NOMO-1 (cell line): ENCODE measurements around the gene ZNF346.

Experiments
- DNase-seq, 2 experiments: peaks; one replicate each; lab custom pipeline; 2025; ENCODE audit not compliant: unreplicated experiment in 2 of 2; lab: John Stamatoyannopoulos, UW

ZNF346 gene

GRCh38 chr5:177092178-177093081, 69.9 kb downstream of the ZNF346 start:
- DNase-seq: no peak

- DNase-seq: no peak
These were observed 70.7 kb downstream of the ZNF346 start for GRCh38 chr5:177093082-177093712.

- no peak for DNase-seq
These were observed 71.3 kb downstream of the ZNF346 start for GRCh38 chr5:177093803-177094202.

GRCh38 chr5:177094224-177095087, 72.0 kb downstream of the ZNF346 start:
- DNase-seq: no peak

GRCh38 chr5:177095088-177095669, 72.7 kb downstream of the ZNF346 start:
- DNase-seq: no peak

GRCh38 chr5:177096162-177097015, 73.9 kb downstream of the ZNF346 start:
- DNase-seq: no peak

GRCh38 chr5:177097016-177097985, 74.8 kb downstream of the ZNF346 start:
- no peak for DNase-seq

GRCh38 chr5:177098120-177098469, 75.6 kb downstream of the ZNF346 start:
- no peak for DNase-seq

GRCh38 chr5:177098470-177099141, 76.1 kb downstream of the ZNF346 start:
- DNase-seq: no peak

- no peak for DNase-seq
These were observed 77.1 kb downstream of the ZNF346 start for GRCh38 chr5:177099422-177100093.

- no peak for DNase-seq
These were observed 78.2 kb downstream of the ZNF346 start for GRCh38 chr5:177100714-177101121.

- DNase-seq: no peak
These were observed 81.2 kb downstream of the ZNF346 start for GRCh38 chr5:177103523-177104253.

- no peak for DNase-seq
These were observed 83.4 kb downstream of the ZNF346 start for GRCh38 chr5:177105691-177106476.

GRCh38 chr5:177107159-177107558, 84.7 kb downstream of the ZNF346 start:
- DNase-seq: no peak

- DNase-seq: no peak
These were observed 87.3 kb downstream of the ZNF346 start for GRCh38 chr5:177109810-177110209.

- DNase-seq: peak; percentile 29 to 38
These were observed 89.4 kb downstream of the ZNF346 start for GRCh38 chr5:177111720-177112394.
